HG03064 (cell line): ENCODE measurements around the gene MIEF1.

Source experiments
- ATAC-seq: cut with Tn5 transposase; IDR thresholded peaks from one replicate; pipeline ENCODE4 v1.9.1; 2021; ENCODE audit warnings: low read depth; ENCODE audit not compliant: unreplicated experiment

The MIEF1 gene

GRCh38 chr22:39554151-39554550 is 52.1 kb downstream of the MIEF1 start:
- ATAC-seq, result no peak

GRCh38 chr22:39556970-39557841 is 55.1 kb downstream of the MIEF1 start:
- ATAC-seq, result no peak

GRCh38 chr22:39558254-39558727 is 56.2 kb downstream of the MIEF1 start:
- ATAC-seq, result no peak

- no peak for ATAC-seq
Measured at GRCh38 chr22:39558950-39559349, 56.9 kb downstream of the MIEF1 start.

- no peak for ATAC-seq
Measured at GRCh38 chr22:39559456-39560105, 57.5 kb downstream of the MIEF1 start.

GRCh38 chr22:39560127-39560526 is 58.0 kb downstream of the MIEF1 start:
- no peak for ATAC-seq

- ATAC-seq, result no peak
Measured at GRCh38 chr22:39562839-39563489, 60.9 kb downstream of the MIEF1 start.

- no peak for ATAC-seq
Measured at GRCh38 chr22:39563571-39564428, 61.7 kb downstream of the MIEF1 start.

- ATAC-seq, result no peak
Measured at GRCh38 chr22:39565414-39565944, 63.4 kb downstream of the MIEF1 start.

GRCh38 chr22:39567135-39567946 is 65.3 kb downstream of the MIEF1 start:
- ATAC-seq, result no peak
